HepG2 (cell line): ENCODE results near the gene KIAA0319L. TPM values are rescaled to one million over a fixed set of nuclear protein-coding genes. Genes with fewer than 3 reads are reported as not detected.

ENCODE experiments used
- ARID4A ChIP-seq: sonication (generic); formaldehyde crosslinking; IDR thresholded peaks from 2 replicates; pipeline ENCODE4 v1.5.0; 2020; ENCODE audit warnings: mild to moderate bottlenecking, missing genetic modification reagents, borderline replicate concordance
- CHD4 ChIP-seq: fragments of 200-600 bp; sonication (generic); IDR thresholded peaks from 2 replicates; pipeline ENCODE4 v1.7.0; 2017; ENCODE audit warnings: mild to moderate bottlenecking, low read length, borderline replicate concordance
- CSRNP2 ChIP-seq: sonication (generic); formaldehyde crosslinking; conservative IDR thresholded peaks from 2 replicates; pipeline ENCODE4 v1.8.0; 2022; ENCODE audit warnings: low read depth, missing genetic modification reagents
- DNMT1 ChIP-seq: sonication (generic); formaldehyde crosslinking; IDR thresholded peaks from 2 replicates; pipeline ENCODE4 v1.5.1; 2020; ENCODE audit warnings: mild to moderate bottlenecking, missing genetic modification reagents
- E2F1 ChIP-seq: sonication (generic); formaldehyde crosslinking; IDR thresholded peaks from 2 replicates; pipeline ENCODE4 v1.5.0; 2020; ENCODE audit warnings: missing genetic modification reagents
- FOSL1 ChIP-seq: sonication (generic); formaldehyde crosslinking; IDR thresholded peaks from 2 replicates; pipeline ENCODE4 v1.9.0; 2021; ENCODE audit warnings: missing genetic modification reagents, borderline replicate concordance
- KLF11 ChIP-seq: IDR thresholded peaks from 2 replicates; pipeline ENCODE4 v1.6.1; 2016; ENCODE audit warnings: missing compliant biosample characterization
- MED13 ChIP-seq: sonication (generic); formaldehyde crosslinking; IDR thresholded peaks from 2 replicates; pipeline ENCODE4 v1.5.0; 2020; ENCODE audit warnings: missing genetic modification reagents
- MIER2 ChIP-seq: IDR thresholded peaks from 2 replicates; pipeline ENCODE4 v1.6.1; 2016; ENCODE audit warnings: missing biosample characterization, missing genetic modification reagents
- ONECUT2 ChIP-seq: sonication (generic); formaldehyde crosslinking; IDR thresholded peaks from 2 replicates; pipeline ENCODE4 v1.4.0; 2020; ENCODE audit warnings: missing genetic modification reagents
- PHB2 ChIP-seq: fragments of 450-650 bp; IDR thresholded peaks from 2 replicates; pipeline ENCODE4 v1.6.1; 2018; ENCODE audit not compliant: partially characterized antibody
- PPARG ChIP-seq: conservative IDR thresholded peaks from 2 replicates; pipeline ENCODE4 v1.6.1; 2016; ENCODE audit warnings: missing biosample characterization, missing genetic modification reagents
- PTBP1 ChIP-seq: fragments of 200-400 bp; formaldehyde crosslinking; IDR thresholded peaks from 2 replicates; pipeline ENCODE4 v1.6.1; 2018; ENCODE audit warnings: low read length, low read depth; ENCODE audit not compliant: poor library complexity, severe bottlenecking
- SKI ChIP-seq: fragments of 450-650 bp; IDR thresholded peaks from one replicate; pipeline ENCODE4 v1.6.1; 2018; ENCODE audit warnings: mild to moderate bottlenecking; ENCODE audit not compliant: partially characterized antibody
- SRSF9 ChIP-seq: fragments of 200-400 bp; formaldehyde crosslinking; IDR thresholded peaks from 2 replicates; pipeline ENCODE4 v1.6.1; 2018; ENCODE audit warnings: borderline replicate concordance, mild to moderate bottlenecking, low read depth, low read length; ENCODE audit not compliant: insufficient read depth, poor library complexity, severe bottlenecking
- ZNF468 ChIP-seq: sonication (generic); formaldehyde crosslinking; IDR thresholded peaks from 2 replicates; pipeline ENCODE4 v1.8.0; 2022; ENCODE audit warnings: mild to moderate bottlenecking, moderate library complexity, missing genetic modification reagents
- ZNF572 ChIP-seq: sonication (generic); formaldehyde crosslinking; IDR thresholded peaks from 2 replicates; pipeline ENCODE4 v1.5.1; 2020; ENCODE audit warnings: mild to moderate bottlenecking, missing genetic modification reagents
- ZSCAN9 ChIP-seq: IDR thresholded peaks from 2 replicates; pipeline ENCODE4 v1.6.1; 2016; ENCODE audit warnings: borderline replicate concordance
- polyA plus RNA-seq, 8 experiments: library from polyadenylated mRNA; depleted of rRNA in 3 of 8; stranded (reverse) in 7 of 8; unstranded in 1 of 8; fragments of >200 nt; fragmentation: Illumina TruSeq in 4 of 8; extraction: Trizol in 4 of 8; gene quantifications; 2 replicates each; pipeline versions ENCODE4 v1.2.1 to v1.2.3, GENCODE V29; 2011 to 2016; ENCODE audit warnings: low read depth in 4 of 8, missing spikeins in 1 of 8, mixed read lengths in 1 of 8; ENCODE audit not compliant: insufficient read depth in 1 of 8
- total RNA-seq, 5 experiments: library from RNA; depleted of rRNA; stranded (reverse); fragments of >200 nt; fragmentation: Illumina TruSeq; extraction: Trizol; gene quantifications; 2 replicates each; pipeline ENCODE4 v1.2.3, GENCODE V29; 2016; ENCODE audit warnings: low read depth in 1 of 5
- TF ChIP-seq, protein P1 (sequence below): sonication (generic); formaldehyde crosslinking; IDR thresholded peaks from 2 replicates; pipeline ENCODE4 v1.9.0; 2021; ENCODE audit warnings: missing genetic modification reagents, borderline replicate concordance
- TF ChIP-seq, protein P2 (sequence below): sonication (generic); formaldehyde crosslinking; IDR thresholded peaks from 2 replicates; pipeline ENCODE4 v1.4.0; 2020; ENCODE audit warnings: missing genetic modification reagents

The KIAA0319L gene
- total and polyA plus RNA-seq, 2 of the 13 experiments (the other 11 are each of a cell fraction or from before 2014, with no cell fraction given), result 33.4 to 82.6 TPM

GRCh38 chr1:35555601-35556477, 1.4 kb downstream of the KIAA0319L start (continued):
- no peak for TF ChIP-seq E2F1
- TF ChIP-seq FOSL1 (CRISPR knock-in tag), result no peak
- peak; percentile 27; the same call in 1 of the 2 replicates for TF ChIP-seq PPARG (CRISPR knock-in tag)
- no peak for TF ChIP-seq ZSCAN9 (CRISPR knock-in tag)
- TF ChIP-seq PHB2, result no peak
- no peak for TF ChIP-seq CHD4
- no peak for TF ChIP-seq MED13 (CRISPR knock-in tag)
- no peak for TF ChIP-seq MIER2
- TF ChIP-seq ONECUT2 (CRISPR knock-in tag), result no peak
- TF ChIP-seq, protein P1, sequence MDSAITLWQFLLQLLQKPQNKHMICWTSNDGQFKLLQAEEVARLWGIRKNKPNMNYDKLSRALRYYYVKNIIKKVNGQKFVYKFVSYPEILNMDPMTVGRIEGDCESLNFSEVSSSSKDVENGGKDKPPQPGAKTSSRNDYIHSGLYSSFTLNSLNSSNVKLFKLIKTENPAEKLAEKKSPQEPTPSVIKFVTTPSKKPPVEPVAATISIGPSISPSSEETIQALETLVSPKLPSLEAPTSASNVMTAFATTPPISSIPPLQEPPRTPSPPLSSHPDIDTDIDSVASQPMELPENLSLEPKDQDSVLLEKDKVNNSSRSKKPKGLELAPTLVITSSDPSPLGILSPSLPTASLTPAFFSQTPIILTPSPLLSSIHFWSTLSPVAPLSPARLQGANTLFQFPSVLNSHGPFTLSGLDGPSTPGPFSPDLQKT (CRISPR knock-in tag), result no peak
- TF ChIP-seq ZNF468 (CRISPR knock-in tag), result no peak
- no peak for TF ChIP-seq DNMT1
- TF ChIP-seq, protein P2, sequence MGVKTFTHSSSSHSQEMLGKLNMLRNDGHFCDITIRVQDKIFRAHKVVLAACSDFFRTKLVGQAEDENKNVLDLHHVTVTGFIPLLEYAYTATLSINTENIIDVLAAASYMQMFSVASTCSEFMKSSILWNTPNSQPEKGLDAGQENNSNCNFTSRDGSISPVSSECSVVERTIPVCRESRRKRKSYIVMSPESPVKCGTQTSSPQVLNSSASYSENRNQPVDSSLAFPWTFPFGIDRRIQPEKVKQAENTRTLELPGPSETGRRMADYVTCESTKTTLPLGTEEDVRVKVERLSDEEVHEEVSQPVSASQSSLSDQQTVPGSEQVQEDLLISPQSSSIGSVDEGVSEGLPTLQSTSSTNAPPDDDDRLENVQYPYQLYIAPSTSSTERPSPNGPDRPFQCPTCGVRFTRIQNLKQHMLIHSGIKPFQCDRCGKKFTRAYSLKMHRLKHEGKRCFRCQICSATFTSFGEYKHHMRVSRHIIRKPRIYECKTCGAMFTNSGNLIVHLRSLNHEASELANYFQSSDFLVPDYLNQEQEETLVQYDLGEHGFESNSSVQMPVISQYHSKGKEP (CRISPR knock-in tag), result no peak
- no peak for TF ChIP-seq SRSF9
- no peak for TF ChIP-seq ZNF572 (CRISPR knock-in tag)
- no peak for TF ChIP-seq ARID4A
- TF ChIP-seq PTBP1, result no peak
- TF ChIP-seq SKI, result peak; percentile 59
- TF ChIP-seq CSRNP2, result no peak
- TF ChIP-seq KLF11, result no peak
